Effector CD8-positive, alpha-beta T cell (primary cell): ENCODE data around the gene TXNDC17.
A peak's percentile ranks its signal among the peaks of the same experiment; 100 is the strongest.
"Not testable (repeated sequence)": the region's sequence is repeated elsewhere in the genome, so short reads cannot be mapped to it uniquely, and the experiment has no call there.

Experiments
- DNase-seq: peaks from one replicate; lab custom pipeline; 2025; lab: John Stamatoyannopoulos, UW

Gene TXNDC17

GRCh38 chr17:6660805-6661463, 20.1 kb downstream of the TXNDC17 start:
- no peak for DNase-seq

- no peak for DNase-seq
These were observed 20.6 kb downstream of the TXNDC17 start for GRCh38 chr17:6661464-6661848.

GRCh38 chr17:6663200-6663599, 22.3 kb downstream of the TXNDC17 start:
- DNase-seq: not testable (repeated sequence)

- DNase-seq: peak; percentile 8
These were observed 25.2 kb downstream of the TXNDC17 start for GRCh38 chr17:6666077-6666521.

- DNase-seq: no peak
These were observed 25.7 kb downstream of the TXNDC17 start for GRCh38 chr17:6666557-6666956.

- no peak for DNase-seq
These were observed 26.7 kb downstream of the TXNDC17 start for GRCh38 chr17:6667516-6667915.

GRCh38 chr17:6668219-6668618, 27.4 kb downstream of the TXNDC17 start:
- DNase-seq: no peak

GRCh38 chr17:6668727-6669425, 28.0 kb downstream of the TXNDC17 start:
- DNase-seq: no peak

- no peak for DNase-seq
These were observed 28.8 kb downstream of the TXNDC17 start for GRCh38 chr17:6669479-6670212.

- DNase-seq: no peak
These were observed 29.7 kb downstream of the TXNDC17 start for GRCh38 chr17:6670571-6670970.

- DNase-seq: no peak
These were observed 30.1 kb downstream of the TXNDC17 start for GRCh38 chr17:6670999-6671398.

GRCh38 chr17:6671431-6671830, 30.6 kb downstream of the TXNDC17 start:
- no peak for DNase-seq

- DNase-seq: no peak
These were observed 33.7 kb downstream of the TXNDC17 start for GRCh38 chr17:6674586-6674985.

GRCh38 chr17:6675201-6675825, 34.5 kb downstream of the TXNDC17 start:
- no peak for DNase-seq

GRCh38 chr17:6676802-6677157, 35.9 kb downstream of the TXNDC17 start:
- no peak for DNase-seq

GRCh38 chr17:6677158-6677831, 36.4 kb downstream of the TXNDC17 start:
- DNase-seq: no peak

GRCh38 chr17:6677946-6678345, 37.1 kb downstream of the TXNDC17 start:
- DNase-seq: no peak

GRCh38 chr17:6679241-6679640, 38.4 kb downstream of the TXNDC17 start:
- no peak for DNase-seq

- no peak for DNase-seq
These were observed 40.3 kb downstream of the TXNDC17 start for GRCh38 chr17:6681176-6681575.

GRCh38 chr17:6681671-6682070, 40.8 kb downstream of the TXNDC17 start:
- DNase-seq: no peak

- DNase-seq: no peak
These were observed 41.5 kb downstream of the TXNDC17 start for GRCh38 chr17:6682339-6682738.

GRCh38 chr17:6683081-6683684, 42.3 kb downstream of the TXNDC17 start:
- no peak for DNase-seq
